Urinary bladder (tissue), 4 donors: Measurements from ENCODE around the gene PRRG3. TPM values are rescaled to one million over a fixed set of nuclear protein-coding genes. Genes with fewer than 3 reads are reported as not detected.

Source experiments
- DNase-seq: peaks from one replicate; pipeline ENCODE4 v3.0.0-alpha.2; 2015; ENCODE audit errors: extremely low spot score
- H3K27ac ChIP-seq: one replicate; pipeline ENCODE4 v1.5.1; 2013; ENCODE audit warnings: low read depth, mild to moderate bottlenecking, moderate library complexity
- H3K36me3 ChIP-seq: one replicate; pipeline ENCODE4 v1.6.1; 2013; ENCODE audit warnings: mild to moderate bottlenecking, moderate library complexity; ENCODE audit not compliant: insufficient read depth
- H3K4me1 ChIP-seq: one replicate; pipeline ENCODE4 v1.6.1; 2013; ENCODE audit warnings: mild to moderate bottlenecking, moderate library complexity; ENCODE audit not compliant: insufficient read depth
- H3K4me3 ChIP-seq: one replicate; pipeline ENCODE4 v1.5.1; 2013; ENCODE audit warnings: low read depth, low read length
- WGBS: extraction: QIAGEN DNeasy Blood & Tissue Kit; methylation state at CpG from one replicate; pipeline ENCODE4 v1.1.7; 2013; 5-methylcytosine and 5-hydroxymethylcytosine counted together
- polyA plus RNA-seq: library from polyadenylated mRNA; stranded (reverse); fragments of 200-250 nt; gene quantifications from one replicate; pipeline ENCODE4 v1.2.3, GENCODE V29; 2013
- total RNA-seq: library from RNA; depleted of rRNA; stranded (reverse); fragments of >200 nt; gene quantifications from one replicate; pipeline ENCODE4 v1.2.3, GENCODE V29; 2014
- donor health status: healthy with polysubstance abuse.
- donor health status: healthy.

PRRG3 gene
- total and polyA plus RNA-seq, 2 donors = 1.3 to 15.2 TPM

DNA sequence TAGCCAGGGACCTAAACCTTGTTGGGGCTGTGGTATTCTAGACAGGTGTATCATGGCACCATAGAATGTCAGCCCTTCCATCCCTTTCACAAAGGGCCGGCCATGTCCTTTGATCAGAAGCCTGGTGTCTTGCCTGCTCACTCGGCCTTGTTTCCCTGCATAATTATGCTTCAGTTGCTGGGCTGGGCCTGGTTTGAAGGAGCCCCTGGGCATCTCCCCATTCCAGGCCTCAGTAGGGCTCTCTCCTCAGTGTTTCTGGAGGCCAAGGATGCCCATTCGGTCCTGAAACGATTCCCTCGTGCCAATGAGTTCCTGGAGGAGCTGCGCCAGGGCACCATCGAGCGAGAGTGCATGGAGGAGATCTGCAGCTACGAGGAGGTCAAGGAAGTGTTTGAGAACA, 4.5 kb downstream of the PRRG3 start:
- no peaks in the 10 kb centered on the region for H3K36me3 ChIP-seq
- no peak overlapping the region for H3K4me3 ChIP-seq
- H3K27ac ChIP-seq = no peak overlapping the region
- WGBS = 94% methylated on average over 9 of the region's 9 CpGs
- DNase-seq = no peak
- no peaks in the 10 kb centered on the region for H3K4me1 ChIP-seq

DNA sequence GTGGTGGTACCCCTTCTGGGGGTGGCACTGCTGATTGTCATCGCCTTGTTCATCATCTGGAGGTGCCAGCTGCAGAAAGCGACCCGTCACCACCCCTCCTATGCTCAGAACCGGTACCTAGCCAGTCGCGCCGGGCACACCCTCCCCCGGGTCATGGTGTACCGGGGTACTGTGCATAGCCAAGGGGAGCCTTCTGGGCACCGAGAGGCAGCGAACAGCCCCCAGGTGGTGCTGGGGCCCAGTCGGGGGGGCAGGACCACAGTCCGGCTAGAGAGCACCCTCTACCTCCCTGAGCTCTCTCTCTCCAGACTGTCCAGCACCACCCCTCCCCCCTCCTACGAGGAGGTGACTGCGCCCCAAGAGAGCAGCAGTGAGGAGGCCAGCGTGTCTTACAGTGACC, 5.3 kb downstream of the PRRG3 start:
- H3K27ac ChIP-seq = no peak overlapping the region
- no peaks in the 10 kb centered on the region for H3K4me1 ChIP-seq
- H3K4me3 ChIP-seq = no peak overlapping the region
- 95% methylated on average over 16 of the region's 16 CpGs for WGBS
- no peak for DNase-seq
- no peaks in the 10 kb centered on the region for H3K36me3 ChIP-seq

- no peak for DNase-seq
- Histone ChIP-seq H3K4me3 (no peak overlapping the region), H3K4me1 (no peaks in the 10 kb centered on the region), H3K36me3 (no peaks in the 10 kb centered on the region), H3K27ac (no peak overlapping the region)
- 94% methylated on average over 4 of the region's 4 CpGs for WGBS
Observed at GRCh38 chrX:151701071-151701470, 5.8 kb downstream of the PRRG3 start.

GRCh38 chrX:151701531-151701930, 6.3 kb downstream of the PRRG3 start:
- WGBS = 94% methylated on average over 7 of the region's 7 CpGs
- no peak for DNase-seq

DNA sequence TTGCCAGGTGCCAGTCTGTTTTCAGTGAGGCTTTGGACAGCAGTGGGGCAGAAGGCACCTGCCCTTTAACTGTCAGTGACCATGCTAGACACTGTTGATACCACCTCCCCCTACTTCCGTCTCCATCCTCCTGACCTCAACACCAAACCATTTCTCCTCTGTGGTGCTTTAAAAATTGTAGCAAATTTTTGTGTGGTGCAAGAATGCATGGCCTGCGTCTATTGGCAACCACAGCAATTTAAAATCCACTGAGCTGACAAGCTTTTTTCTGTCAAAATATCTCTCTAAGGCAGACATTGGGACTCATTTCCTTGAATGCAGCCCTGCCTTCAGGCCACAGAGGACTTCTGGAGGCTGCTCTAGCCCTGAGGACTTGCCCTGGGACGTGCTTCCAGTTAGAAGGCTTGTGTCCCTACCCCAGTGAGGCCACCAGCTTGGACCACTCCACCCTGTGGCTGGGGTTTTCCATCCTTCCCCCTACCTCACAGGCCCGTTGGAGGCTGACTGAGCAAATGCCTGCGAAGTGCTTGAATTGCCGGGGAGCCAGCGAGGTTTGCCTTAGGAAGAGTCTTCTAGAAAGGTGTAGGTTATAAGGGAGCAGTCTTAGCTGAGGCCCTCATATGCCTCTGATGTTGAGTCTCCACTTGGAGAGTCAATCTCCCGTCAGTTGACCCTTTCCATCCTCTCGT, 6.9 kb downstream of the PRRG3 start:
- 84% methylated on average over 9 of the region's 9 CpGs for WGBS
- H3K36me3 ChIP-seq = no peaks in the 10 kb centered on the region
- DNase-seq = no peak
- no peaks in the 10 kb centered on the region for H3K4me1 ChIP-seq
- H3K27ac ChIP-seq = no peak overlapping the region
- H3K4me3 ChIP-seq = no peak overlapping the region

More at GRCh38 chrX:151701531-151701930, 6.3 kb downstream of the PRRG3 start:
- H3K4me3 ChIP-seq = no peak overlapping the region
- H3K4me1 ChIP-seq = no peaks in the 10 kb centered on the region
- no peak overlapping the region for H3K27ac ChIP-seq
- no peaks in the 10 kb centered on the region for H3K36me3 ChIP-seq

- Histone ChIP-seq H3K4me3 (no peak overlapping the region), H3K27ac (no peak overlapping the region), H3K4me1 (no peaks in the 10 kb centered on the region), H3K36me3 (no peaks in the 10 kb centered on the region)
- DNase-seq = no peak
- WGBS = 70% methylated on average over 7 of the region's 7 CpGs
Observed at GRCh38 chrX:151702741-151703340, 7.6 kb downstream of the PRRG3 start.

DNA sequence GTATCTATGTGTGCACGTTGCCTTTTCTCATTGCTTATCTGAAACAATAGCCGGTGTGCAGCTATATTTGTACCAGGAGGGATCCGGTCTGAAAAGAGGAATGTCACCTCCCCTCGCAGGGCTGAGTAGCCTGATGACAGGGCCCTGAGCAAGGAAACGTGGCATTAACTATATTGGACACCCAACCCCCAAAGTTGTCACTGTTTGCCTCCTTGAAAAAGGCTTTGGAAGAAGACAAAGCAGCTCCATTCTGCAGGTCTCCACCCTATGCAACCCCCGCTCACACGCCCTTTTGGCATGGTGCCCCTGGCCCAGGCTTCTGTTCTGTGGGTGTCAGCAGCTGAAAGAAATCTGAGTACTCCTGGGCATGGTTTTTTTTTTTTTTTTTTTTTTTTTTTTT, 8.2 kb downstream of the PRRG3 start:
- 14% methylated on average over 7 of the region's 7 CpGs for WGBS
- H3K4me1 ChIP-seq = no peaks in the 10 kb centered on the region
- DNase-seq = peak; percentile 8
- no peak overlapping the region for H3K27ac ChIP-seq
- H3K36me3 ChIP-seq = no peaks in the 10 kb centered on the region
- H3K4me3 ChIP-seq = no peak overlapping the region

GRCh38 chrX:151704041-151704663, 8.9 kb downstream of the PRRG3 start:
- DNase-seq = no peak
- no peaks in the 10 kb centered on the region for H3K4me1 ChIP-seq
- no peak overlapping the region for H3K27ac ChIP-seq
- H3K4me3 ChIP-seq = no peak overlapping the region
- no peaks in the 10 kb centered on the region for H3K36me3 ChIP-seq
- 58% methylated on average over 13 of the region's 13 CpGs for WGBS

GRCh38 chrX:151708821-151709220, 13.6 kb downstream of the PRRG3 start:
- Histone ChIP-seq H3K4me3 (no peak overlapping the region), H3K4me1 (no peaks in the 10 kb centered on the region), H3K36me3 (no peaks in the 10 kb centered on the region), H3K27ac (no peak overlapping the region)
- 94% methylated on average over 7 of the region's 7 CpGs for WGBS
- DNase-seq = no peak

DNA sequence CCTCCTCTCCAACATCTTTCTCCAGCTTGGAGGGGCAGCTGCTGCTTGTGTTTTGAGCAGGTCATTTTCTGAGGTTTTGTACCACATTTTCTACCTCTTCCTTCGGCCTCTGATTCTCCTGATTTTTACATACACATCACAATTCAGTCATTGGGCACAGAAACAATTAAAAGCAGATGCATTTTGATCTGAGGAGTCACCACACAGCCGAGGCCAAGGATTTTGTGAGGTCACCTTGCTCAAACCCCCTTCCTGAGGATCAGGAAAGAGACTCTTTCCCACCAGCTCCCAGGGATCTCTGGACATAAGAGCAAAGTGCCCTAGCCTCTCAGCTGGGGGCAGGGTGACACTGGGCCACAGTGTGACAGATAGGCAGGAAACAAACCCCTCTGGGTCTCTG, 15.2 kb downstream of the PRRG3 start:
- 71% methylated on average over 2 of the region's 2 CpGs for WGBS
- Histone ChIP-seq H3K4me1 (no peaks in the 10 kb centered on the region), H3K27ac (no peak overlapping the region), H3K36me3 (no peaks in the 10 kb centered on the region), H3K4me3 (no peak overlapping the region)
- no peak for DNase-seq

DNA sequence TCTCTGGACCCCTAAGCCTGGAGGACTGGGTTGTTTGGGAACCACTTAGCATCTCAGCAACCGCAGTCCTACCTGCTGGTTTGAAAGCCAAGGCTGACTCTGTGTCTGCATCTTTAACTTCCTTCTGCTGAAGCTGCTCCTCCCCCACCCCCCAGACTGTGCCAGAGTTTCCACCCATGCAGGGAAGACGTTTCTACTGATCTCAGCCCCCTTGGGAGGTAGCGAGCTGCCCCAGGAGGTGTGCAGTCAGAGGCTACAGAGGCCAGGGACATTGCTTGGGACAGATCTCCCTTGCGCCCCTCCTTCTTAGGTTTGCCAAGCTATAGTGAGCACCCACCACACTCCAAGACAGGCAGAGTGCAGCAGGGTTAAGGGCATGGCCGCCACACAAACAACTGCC, 15.9 kb downstream of the PRRG3 start:
- Histone ChIP-seq H3K27ac (no peak overlapping the region), H3K4me3 (no peak overlapping the region), H3K36me3 (no peaks in the 10 kb centered on the region), H3K4me1 (no peaks in the 10 kb centered on the region)
- DNase-seq = no peak
- 52% methylated on average over 5 of the region's 5 CpGs for WGBS

DNA sequence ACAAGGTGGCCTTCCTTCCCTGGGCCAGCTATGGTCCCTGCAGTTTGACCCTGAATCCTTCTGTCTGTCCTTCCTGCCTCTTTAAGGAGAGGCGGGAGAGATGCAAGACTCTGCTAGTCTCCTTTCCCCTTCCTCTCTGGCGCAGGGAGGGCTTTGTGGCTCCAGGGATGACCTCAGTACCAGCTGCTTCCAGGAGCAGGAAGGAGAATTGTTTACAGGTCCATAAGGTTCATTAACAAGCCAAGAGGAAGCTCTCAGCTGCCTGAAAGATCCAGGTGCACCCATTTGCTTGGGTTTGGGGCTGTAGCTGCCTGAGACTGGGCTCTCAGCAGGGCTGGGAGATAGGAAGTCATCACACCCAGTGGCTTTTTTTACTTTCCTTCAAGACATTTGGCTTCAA, 16.5 kb downstream of the PRRG3 start:
- Histone ChIP-seq H3K36me3 (no peaks in the 10 kb centered on the region), H3K27ac (no peak overlapping the region), H3K4me1 (no peaks in the 10 kb centered on the region), H3K4me3 (no peak overlapping the region)
- no peak for DNase-seq
- 8% methylated on average over 2 of the region's 2 CpGs for WGBS

GRCh38 chrX:151712253-151712652, 17.0 kb downstream of the PRRG3 start:
- H3K36me3 ChIP-seq = no peaks in the 10 kb centered on the region
- H3K4me1 ChIP-seq = no peaks in the 10 kb centered on the region
- no peak for DNase-seq
- no peak overlapping the region for H3K4me3 ChIP-seq
- WGBS = 37% methylated on average over 3 of the region's 3 CpGs
- H3K27ac ChIP-seq = no peak overlapping the region

DNA sequence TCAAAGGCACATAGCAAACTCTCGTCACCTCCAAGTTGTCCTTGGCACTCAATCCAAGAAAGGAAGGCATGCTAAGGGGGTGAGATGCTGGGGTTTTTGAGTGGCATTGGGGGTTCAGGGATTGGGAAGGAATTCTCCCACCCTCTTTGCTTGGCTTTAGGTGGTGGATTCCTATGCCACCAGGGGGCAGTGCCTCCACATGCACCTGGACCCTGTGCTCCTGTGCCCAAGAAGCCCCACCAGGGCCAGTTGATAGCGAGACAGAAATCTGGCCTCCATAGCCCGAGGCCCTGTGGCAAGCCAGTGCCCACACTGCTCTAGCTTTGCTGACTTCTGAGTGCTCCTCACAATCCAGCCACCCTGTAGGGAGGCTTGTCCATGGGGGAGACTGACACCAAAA, 18.6 kb downstream of the PRRG3 start:
- DNase-seq = no peak
- Histone ChIP-seq H3K4me1 (no peaks in the 10 kb centered on the region), H3K27ac (no peak overlapping the region), H3K36me3 (no peaks in the 10 kb centered on the region), H3K4me3 (no peak overlapping the region)
- WGBS = 58% methylated on average over 3 of the region's 3 CpGs
